ENCODE results near the gene ARSG. TPM values are rescaled to one million over a fixed set of nuclear protein-coding genes. Genes with fewer than 3 reads are reported as not detected.
A peak's percentile ranks its signal among the peaks of the same experiment; 100 is the strongest.

Gene ARSG
- total and polyA plus RNA-seq, 12 donors = 2.1 to 49.6 (median 12.7) TPM

DNA sequence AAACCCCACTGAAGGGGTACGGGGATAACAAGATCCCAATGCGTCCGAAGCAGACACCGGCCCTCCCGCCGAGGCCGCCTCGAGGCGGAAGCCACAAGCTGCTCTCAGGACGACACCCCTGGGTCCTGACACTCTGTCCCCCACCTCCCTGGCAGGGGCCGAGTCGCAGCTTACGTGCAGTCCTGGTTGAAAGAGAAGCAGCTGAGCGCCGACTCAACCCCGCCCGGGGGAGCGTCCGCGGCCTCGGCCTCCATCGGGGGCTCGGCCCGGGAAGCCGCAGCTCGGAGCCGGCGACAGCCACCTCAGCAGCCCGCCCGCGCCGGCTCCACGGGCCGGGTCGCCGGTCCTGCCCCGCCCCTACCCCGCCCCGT lies 165.9 kb downstream of the ARSG start, which contains the start of gene WIPI1:
Gene WIPI1 (minus strand): TSS at position 329 of the 371 bp plus-strand sequence. CDS start 75 bp downstream, at position 254.
- H3K4me1 ChIP-seq (replicated peaks in 1 of 2) = peaks cover 12 to 56% of the 10 kb centered on the region in 2 donors
- H3K36me3 ChIP-seq (replicated peaks in 1 of 2) = no peaks in the 10 kb centered on the region
- intact Hi-C loops (cut with DNase I) = no loop called here
- no peaks in the 10 kb centered on the region for H3K27me3 ChIP-seq
- peak within 1 kb of the TSS; percentile 84 to 99 (median 95) for H3K27ac ChIP-seq
- 0 to 1% (median 1%) methylated on average over 19 to 36 of the region's 39 CpGs; no CpG with 5 or more reads in 1 of the 4 donors for WGBS, 4 donors
- H3K9me3 ChIP-seq (replicated peaks in 1 of 3) = no peaks in the 10 kb centered on the region
- TF ChIP-seq, protein P1, sequence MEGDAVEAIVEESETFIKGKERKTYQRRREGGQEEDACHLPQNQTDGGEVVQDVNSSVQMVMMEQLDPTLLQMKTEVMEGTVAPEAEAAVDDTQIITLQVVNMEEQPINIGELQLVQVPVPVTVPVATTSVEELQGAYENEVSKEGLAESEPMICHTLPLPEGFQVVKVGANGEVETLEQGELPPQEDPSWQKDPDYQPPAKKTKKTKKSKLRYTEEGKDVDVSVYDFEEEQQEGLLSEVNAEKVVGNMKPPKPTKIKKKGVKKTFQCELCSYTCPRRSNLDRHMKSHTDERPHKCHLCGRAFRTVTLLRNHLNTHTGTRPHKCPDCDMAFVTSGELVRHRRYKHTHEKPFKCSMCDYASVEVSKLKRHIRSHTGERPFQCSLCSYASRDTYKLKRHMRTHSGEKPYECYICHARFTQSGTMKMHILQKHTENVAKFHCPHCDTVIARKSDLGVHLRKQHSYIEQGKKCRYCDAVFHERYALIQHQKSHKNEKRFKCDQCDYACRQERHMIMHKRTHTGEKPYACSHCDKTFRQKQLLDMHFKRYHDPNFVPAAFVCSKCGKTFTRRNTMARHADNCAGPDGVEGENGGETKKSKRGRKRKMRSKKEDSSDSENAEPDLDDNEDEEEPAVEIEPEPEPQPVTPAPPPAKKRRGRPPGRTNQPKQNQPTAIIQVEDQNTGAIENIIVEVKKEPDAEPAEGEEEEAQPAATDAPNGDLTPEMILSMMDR (IDR thresholded peaks at IDR 0.05) = no peak
- peak in 1 of 2 donors; percentile 66 for TF ChIP-seq POLR2A (IDR thresholded peaks at IDR 0.05)
- peak within 1 kb of the TSS; percentile 50 to 93 (median 81) for H3K4me3 ChIP-seq
- peak in 5 of 7 donors; percentile 66 to 82 (median 71) for DNase-seq

DNA sequence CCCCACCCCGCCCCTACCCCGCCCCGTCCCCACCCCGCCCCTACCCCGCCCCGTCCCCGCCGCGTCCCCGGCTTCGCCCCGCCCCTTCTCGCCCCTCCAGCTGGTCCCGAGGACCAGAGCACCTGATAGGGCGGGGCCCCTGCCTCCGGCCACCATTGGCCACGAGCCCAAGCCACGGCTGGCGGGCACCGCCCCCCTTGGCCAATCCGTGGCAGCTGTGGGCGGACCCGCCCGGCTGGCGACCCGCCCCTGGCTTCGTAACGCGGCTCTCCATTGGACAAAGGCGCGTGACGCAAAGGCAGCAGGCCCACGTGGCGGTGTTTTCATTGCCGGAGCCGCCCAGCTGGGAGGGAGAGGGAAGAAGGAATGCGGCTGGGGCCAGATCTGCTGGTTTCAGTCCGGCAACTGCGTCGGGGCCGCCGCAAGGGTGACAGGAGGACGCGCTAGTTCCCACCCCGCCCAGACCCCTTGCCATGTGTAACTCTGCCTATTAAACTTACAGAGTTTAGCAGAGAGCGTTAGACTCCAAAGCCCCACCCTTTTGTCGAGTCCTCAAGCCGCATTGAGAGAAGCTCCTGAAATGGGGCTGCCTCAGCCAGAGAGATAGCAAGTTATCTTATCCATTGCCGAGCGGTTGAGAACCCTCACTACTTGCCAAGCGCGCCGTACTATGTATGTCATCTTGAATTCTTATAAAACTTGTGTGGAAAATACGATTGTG lies 166.4 kb downstream of the ARSG start:
- TF ChIP-seq, protein P1 (IDR thresholded peaks at IDR 0.05) = peak in 1 of 6 experiments; percentile 23
- peak; percentile 80 to 99 for TF ChIP-seq POLR2A (IDR thresholded peaks at IDR 0.05)
- WGBS, 4 donors = 0 to 1% (median 0%) methylated on average over 9 to 46 of the region's 54 CpGs
- Histone ChIP-seq H3K4me1 (replicated peaks in 1 of 2) (peaks cover 12 to 61% of the 10 kb centered on the region in 2 donors), H3K4me3 (peak overlapping the region in 3 of 4 donors; percentile 2 to 93 (median 39)), H3K9me3 (replicated peaks in 1 of 3) (no peaks in the 10 kb centered on the region), H3K36me3 (replicated peaks in 1 of 2) (no peaks in the 10 kb centered on the region), H3K27me3 (no peaks in the 10 kb centered on the region), H3K27ac (peak overlapping the region; percentile 40 to 99 (median 95))
- DNase-seq = peak; percentile 99 to 100 (median 99)
- intact Hi-C loops (cut with DNase I) = no loop called here

DNA sequence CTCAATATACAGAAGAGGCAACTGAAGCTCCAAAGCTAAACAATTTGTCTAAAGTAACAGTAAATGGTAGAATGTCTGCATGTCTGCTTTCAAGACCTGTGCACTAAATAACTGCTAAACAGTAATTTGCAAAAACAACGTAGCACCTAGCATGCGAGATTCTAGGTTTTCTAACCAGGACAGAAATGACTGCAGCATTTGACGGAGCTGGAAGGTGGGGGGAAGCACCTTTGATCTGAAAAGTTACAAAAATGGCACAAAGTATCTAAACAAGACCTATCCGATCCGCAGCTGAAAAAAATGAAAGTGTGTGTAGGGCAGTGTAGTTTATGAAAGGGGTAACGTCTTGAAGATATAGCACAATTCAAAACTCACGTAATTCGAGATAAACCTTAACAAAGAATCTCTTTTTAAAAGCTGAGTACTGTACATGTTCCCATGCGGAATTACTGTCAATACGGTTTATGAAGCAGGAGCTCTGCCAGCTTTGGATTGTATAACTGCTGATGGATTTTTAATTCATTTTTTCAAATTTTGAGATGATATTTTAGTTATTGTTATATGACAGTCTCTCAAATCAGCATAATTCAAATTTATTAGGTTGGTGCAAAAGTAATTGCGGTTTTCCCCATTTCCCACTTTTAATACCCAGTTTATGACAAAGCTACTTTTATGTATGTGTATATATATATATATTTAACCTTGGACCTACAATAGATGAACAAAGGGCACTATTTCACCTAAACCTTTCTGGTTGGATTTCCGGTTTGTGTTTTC lies 167.2 kb downstream of the ARSG start:
- Histone ChIP-seq H3K9me3 (replicated peaks in 1 of 3) (no peaks in the 10 kb centered on the region), H3K36me3 (replicated peaks in 1 of 2) (no peaks in the 10 kb centered on the region), H3K27ac (peak overlapping the region; percentile 40 to 99 (median 83)), H3K4me3 (peak overlapping the region in 3 of 4 donors; percentile 2 to 93 (median 39)), H3K4me1 (replicated peaks in 1 of 2) (peaks cover 12 to 61% of the 10 kb centered on the region in 2 donors), H3K27me3 (no peaks in the 10 kb centered on the region)
- TF ChIP-seq POLR2A (IDR thresholded peaks at IDR 0.05) = no peak
- TF ChIP-seq, protein P1 (IDR thresholded peaks at IDR 0.05) = no peak
- WGBS, 4 donors = 35 to 39% (median 36%) methylated on average over 12 of the region's 12 CpGs
- intact Hi-C loops (cut with DNase I) = no loop called here
- no peak for DNase-seq

DNA sequence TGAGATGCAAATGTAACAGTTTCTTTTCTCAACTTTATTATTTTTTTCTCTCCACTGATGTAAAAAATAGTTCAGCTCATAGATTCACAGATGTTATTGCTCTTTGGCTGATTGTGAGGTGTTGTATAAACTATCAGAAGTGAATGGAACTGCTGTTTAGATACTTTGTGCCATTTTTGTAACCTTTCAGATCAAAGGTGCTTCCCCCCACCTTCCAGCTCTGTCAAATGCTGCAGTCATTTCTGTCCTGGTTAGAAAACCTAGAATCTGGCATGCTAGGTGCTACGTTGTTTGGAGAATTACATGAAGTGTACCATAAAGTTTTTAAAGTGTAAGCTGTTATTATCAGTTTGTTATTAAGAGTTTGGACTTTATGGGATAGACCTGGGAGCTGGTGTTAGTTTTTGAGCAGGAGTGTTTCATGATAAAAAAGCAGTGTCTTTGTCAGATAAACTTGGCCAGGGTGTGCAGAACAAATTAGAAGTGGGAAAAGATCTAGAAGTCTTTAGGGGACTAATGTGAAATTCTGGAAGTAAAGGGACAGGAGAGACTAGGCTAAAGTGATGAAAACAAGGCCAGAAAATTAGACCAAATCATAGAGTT lies 167.8 kb downstream of the ARSG start:
- Histone ChIP-seq H3K4me3 (no peak overlapping the region), H3K9me3 (replicated peaks in 1 of 3) (no peaks in the 10 kb centered on the region), H3K27me3 (no peaks in the 10 kb centered on the region), H3K36me3 (replicated peaks in 1 of 2) (no peaks in the 10 kb centered on the region), H3K4me1 (replicated peaks in 1 of 2) (peaks cover 12 to 57% of the 10 kb centered on the region in 2 donors), H3K27ac (no peak overlapping the region)
- 55 to 69% (median 67%) methylated on average over 1 of the region's 1 CpG for WGBS, 4 donors
- TF ChIP-seq POLR2A (IDR thresholded peaks at IDR 0.05) = no peak
- TF ChIP-seq, protein P1 (IDR thresholded peaks at IDR 0.05) = no peak
- no peak for DNase-seq
- intact Hi-C loops (cut with DNase I) = no loop called here
